Right renal cortex interstitium (tissue), 3 donors: Measurements from ENCODE around the gene CABP1. TPM values are rescaled to one million over a fixed set of nuclear protein-coding genes. Genes with fewer than 3 reads are reported as not detected.
A peak's percentile ranks its signal among the peaks of the same experiment; 100 is the strongest.
"Not testable (repeated sequence)": the region's sequence is repeated elsewhere in the genome, so short reads cannot be mapped to it uniquely, and the experiment has no call there.

ENCODE experiments used
- DNase-seq, 3 donors: peaks; one replicate each; pipeline ENCODE4 v3.0.0-alpha.2; 2013; ENCODE audit warnings: low read depth in 3 of 3, low spot score in 2 of 3
- polyA plus RNA-seq, 3 donors: library from polyadenylated mRNA; unstranded; fragments of 120-200 nt; gene quantifications; one replicate each; pipeline ENCODE4 v1.2.1, GENCODE V29; 2013; ENCODE audit not compliant: insufficient read length in 3 of 3

The CABP1 gene
- polyA plus RNA-seq, 3 donors: 5.6 to 6.4 (median 5.8) TPM

GRCh38 chr12:120663741-120664140 lies 23.3 kb downstream of the CABP1 start:
- DNase-seq: no peak

- DNase-seq: no peak
These were observed 26.4 kb downstream of the CABP1 start for GRCh38 chr12:120666571-120667390.

- DNase-seq: no peak
These were observed 27.9 kb downstream of the CABP1 start for GRCh38 chr12:120668091-120668867.

GRCh38 chr12:120668868-120669840 lies 28.7 kb downstream of the CABP1 start:
- no peak for DNase-seq

- DNase-seq: not testable (repeated sequence)
These were observed 29.8 kb downstream of the CABP1 start for GRCh38 chr12:120670237-120670636.

DNA sequence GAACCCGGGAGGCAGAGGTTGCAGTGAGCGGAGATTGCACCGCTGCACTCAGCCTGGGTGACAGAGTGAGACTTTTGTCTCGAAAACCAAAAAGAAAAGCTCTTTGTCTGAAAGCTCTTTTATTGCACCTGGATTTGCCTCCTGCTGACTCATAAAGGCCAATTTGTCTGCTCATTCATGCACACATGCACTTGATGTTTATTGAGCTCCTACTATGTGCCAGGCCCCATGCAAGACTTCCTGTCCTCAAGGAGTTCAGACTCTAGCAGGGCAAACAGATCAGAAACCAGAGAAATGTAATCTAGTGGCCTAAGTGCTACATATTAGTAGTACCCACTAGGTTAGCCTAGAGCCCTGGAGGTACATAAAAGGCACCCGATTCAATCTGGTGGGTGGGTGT lies 30.2 kb downstream of the CABP1 start:
- no peak for DNase-seq

- no peak for DNase-seq
These were observed 33.7 kb downstream of the CABP1 start for GRCh38 chr12:120674097-120674636.

- no peak for DNase-seq
These were observed 37.5 kb downstream of the CABP1 start for GRCh38 chr12:120677765-120678473.

- DNase-seq: no peak
These were observed 38.1 kb downstream of the CABP1 start for GRCh38 chr12:120678572-120678971.

DNA sequence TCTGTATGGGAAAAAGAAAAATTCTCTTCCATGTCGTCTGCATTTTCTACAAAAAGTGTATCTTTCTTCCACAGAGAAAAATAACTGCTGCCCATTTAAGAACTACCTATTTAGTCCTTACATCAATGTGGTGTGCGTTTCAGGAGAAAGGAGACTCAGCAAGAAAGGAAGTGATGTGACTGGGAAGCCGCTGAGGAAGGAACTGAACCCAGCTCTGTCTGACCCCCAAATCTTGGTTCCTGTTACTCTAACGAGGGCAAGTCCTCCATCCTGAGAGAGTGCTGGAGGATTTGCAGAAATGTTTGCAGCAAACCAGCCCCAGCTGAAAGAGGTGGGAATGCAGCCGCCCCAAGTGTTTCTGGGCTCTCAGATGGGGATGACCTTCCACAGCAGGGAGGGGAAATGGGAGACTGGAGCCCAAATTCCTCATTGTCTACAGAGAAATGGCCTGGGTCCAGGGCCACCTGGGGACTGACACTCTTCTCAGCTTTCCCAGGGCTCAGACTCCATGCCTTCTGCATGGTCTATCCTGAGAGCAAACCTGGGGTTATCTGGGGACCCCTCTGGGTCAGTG lies 39.8 kb downstream of the CABP1 start:
- no peak for DNase-seq

- DNase-seq: no peak
These were observed 44.1 kb downstream of the CABP1 start for GRCh38 chr12:120684523-120684932.

- no peak for DNase-seq
These were observed 45.1 kb downstream of the CABP1 start for GRCh38 chr12:120685522-120685921.

DNA sequence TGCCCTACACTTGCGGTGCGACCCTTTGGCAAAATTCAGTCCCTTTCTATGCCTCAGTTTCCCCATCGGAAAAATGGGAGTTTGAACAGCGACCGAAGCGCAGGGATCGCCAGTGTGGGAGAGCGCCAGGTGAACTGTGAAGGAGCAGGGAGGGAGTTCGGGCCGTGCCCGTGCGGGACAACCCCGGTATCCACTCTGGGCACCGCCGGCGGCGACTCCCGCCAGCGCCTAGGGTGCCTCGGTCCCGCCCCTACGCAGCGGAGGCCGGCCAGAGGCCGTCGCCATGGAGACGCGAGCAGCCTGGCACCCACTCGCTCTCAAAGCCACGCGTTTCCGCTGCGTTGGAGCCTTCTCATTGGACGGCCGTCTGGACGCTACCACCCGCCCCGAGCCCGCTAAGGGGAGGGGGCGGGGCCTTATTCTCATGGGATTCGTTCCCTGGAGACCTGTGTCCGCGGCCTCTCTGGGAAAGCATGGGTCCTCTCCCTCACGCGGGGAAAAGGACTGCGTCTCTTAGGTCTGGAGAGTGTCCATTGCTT lies 45.8 kb downstream of the CABP1 start:
- peak; percentile 93 to 97 (median 94) for DNase-seq

DNA sequence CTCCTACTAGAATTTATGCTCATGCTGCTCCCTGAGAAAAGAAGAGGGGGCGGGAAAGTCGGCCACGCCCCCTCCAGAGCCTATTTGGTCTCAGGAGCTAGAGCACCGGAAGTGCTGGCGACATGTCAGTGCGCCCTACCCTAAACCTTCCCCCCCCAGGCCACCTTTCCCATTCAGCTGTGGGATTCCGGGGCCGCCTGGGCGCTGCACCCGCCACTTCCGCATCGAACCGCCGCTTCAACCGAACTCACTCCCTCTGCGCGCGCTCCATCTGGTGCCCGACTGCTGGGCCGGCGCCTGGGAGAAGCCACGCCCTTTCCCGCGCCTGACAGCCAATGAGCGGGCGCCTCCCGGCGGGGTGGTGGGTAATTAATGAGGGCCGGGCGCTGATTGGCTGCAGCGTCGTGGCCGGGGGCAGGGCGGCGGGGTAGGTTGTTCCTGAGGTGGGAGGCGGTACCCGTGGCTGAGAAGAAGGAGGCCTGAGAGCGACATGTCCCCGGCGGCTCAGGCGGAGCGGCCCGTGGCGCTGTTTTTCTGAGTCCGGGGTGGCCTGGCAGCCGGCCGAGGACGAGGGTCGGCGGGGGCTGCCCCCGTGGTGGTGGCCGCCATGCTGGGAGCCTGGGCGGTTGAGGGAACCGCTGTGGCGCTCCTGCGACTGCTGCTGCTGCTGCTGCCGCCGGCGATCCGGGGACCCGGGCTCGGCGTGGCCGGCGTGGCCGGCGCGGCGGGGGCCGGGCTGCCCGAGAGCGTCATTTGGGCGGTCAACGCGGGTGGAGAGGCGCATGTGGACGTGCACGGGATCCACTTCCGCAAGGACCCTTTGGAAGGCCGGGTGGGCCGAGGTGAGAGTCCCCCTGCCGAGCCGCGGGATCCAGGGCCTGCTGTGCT lies 46.5 kb downstream of the CABP1 start, which contains the start of gene MLEC:
MLEC (plus strand) TSS at position 460 of the 888 bp plus-strand sequence; CDS start at position 608, 148 bp downstream.
- peak; percentile 94 to 95 (median 94) for DNase-seq

DNA sequence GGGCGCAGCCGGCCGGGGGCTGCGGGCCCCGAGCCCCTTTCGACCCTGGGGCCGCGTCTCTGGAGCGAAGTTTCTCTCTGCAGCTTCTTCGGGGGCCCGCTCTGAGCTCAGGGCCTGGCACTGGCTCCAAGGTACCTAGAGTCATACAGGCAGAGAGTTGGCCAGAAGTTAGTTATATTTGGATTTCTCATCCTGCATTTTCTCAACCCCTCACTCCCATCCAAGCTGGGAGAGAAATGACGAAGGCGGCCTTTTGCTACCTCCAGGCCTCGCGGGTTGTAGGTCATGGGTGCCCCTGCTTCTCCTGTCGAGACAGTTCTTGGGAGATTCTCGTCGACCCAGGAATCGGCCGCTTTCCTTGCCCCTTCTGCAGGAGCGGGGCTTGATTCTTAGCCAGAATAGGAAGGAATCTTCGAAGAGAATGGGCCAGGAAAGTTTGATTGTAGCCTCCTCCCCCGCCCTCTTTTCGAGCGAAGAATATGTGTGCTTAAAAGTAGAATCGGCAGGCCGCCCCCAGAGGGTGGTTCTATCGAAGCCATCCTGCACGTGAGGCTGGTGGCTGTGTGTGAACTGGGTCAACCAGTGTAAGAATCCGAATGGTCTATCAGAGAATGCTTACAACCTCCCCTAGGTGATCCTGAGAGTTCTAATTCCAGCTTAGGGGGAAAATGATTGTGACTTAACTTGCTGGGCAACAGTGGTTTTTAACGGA lies 47.3 kb downstream of the CABP1 start:
- DNase-seq: no peak

- DNase-seq: no peak
These were observed 48.2 kb downstream of the CABP1 start for GRCh38 chr12:120688527-120689071.
